ENCODE results near the gene SLX9.

DNA sequence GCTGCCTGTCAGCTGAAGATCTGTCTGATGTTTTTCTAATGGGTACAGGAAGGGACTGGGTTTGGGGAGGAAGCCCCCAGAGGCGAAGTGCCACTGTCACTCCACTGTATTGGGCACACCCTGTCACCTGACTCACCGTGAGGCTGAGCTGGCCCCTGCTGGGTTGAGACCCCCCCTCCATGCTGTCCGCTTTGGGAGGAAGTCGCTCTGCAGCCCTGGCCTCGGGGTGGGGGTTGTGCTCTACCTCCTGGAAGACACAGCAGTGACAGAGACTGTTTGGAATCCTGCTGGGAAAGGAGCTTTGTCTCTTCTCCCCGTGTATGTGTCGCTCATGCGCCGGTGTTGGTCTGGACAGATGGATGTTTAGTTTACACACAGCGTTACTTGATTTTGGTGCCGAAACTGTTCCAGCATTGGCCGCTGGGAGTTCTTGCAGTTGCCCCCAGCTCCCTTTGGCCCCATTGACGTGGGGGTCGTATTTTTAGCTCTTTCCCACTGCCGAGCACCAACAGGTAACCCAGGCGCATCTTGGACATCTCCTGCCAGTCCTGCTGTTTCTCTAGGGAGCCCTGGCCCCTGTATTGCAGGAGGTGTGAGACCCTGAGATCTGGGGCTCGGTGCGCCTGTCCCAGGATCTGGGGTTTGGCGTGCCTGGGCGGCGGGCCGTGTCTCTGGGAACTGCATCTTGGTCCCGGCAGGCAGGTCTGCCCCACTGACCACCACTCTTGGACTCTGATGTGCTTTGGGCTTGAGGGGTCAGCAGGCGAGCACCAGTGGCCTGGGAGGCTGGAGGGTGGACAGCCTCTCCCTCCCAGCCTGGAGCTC, 30.3 kb downstream of the SLX9 start:
- TF ChIP-seq, protein P1, sequence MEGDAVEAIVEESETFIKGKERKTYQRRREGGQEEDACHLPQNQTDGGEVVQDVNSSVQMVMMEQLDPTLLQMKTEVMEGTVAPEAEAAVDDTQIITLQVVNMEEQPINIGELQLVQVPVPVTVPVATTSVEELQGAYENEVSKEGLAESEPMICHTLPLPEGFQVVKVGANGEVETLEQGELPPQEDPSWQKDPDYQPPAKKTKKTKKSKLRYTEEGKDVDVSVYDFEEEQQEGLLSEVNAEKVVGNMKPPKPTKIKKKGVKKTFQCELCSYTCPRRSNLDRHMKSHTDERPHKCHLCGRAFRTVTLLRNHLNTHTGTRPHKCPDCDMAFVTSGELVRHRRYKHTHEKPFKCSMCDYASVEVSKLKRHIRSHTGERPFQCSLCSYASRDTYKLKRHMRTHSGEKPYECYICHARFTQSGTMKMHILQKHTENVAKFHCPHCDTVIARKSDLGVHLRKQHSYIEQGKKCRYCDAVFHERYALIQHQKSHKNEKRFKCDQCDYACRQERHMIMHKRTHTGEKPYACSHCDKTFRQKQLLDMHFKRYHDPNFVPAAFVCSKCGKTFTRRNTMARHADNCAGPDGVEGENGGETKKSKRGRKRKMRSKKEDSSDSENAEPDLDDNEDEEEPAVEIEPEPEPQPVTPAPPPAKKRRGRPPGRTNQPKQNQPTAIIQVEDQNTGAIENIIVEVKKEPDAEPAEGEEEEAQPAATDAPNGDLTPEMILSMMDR (IDR thresholded peaks at IDR 0.05) = no peak
- TF ChIP-seq POLR2A (IDR thresholded peaks at IDR 0.05) = no peak
